ENCODE measurements around the gene SH3GL1.

DNA sequence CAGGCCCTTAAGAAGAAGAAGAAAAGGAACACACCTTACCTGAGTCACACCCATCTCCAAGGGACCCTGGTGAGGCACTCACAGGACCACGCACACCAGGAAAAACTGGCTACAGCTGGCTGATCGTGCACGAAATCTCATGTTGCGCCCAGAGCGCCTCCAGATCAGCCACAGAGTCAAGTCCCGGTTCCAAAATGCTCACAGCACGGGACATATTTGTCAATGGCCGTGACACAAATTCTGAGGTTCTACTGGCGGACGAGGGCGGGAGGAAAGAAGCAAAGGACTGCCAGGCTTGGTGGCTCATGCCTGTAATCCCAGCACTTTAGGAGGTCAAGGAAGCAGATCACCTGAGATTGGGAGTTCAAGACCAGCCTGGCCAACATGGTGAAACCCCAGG is 21.5 kb downstream of the SH3GL1 start:
- TF ChIP-seq CTCF (conservative IDR thresholded peaks at IDR 0.05; ENCODE audit: low read length) (no peak), EZH2phosphoT487 (IDR thresholded peaks at IDR 0.05; ENCODE audit: borderline replicate concordance, low read depth, low read length) (no peak)

All from OCI-LY7 (cell line).